Prostate gland (tissue), 2 donors: Measurements from ENCODE around the gene UBE2C.

Source experiments
- POLR2A ChIP-seq: fragments of 450-650 bp; IDR thresholded peaks from one replicate; pipeline ENCODE4 v1.6.1; 2016; ENCODE audit warnings: antibody characterized with exemption, mild to moderate bottlenecking
- POLR2AphosphoS5 ChIP-seq: sonication (generic); formaldehyde crosslinking; IDR thresholded peaks from one replicate; pipeline ENCODE4 v1.6.1; 2017; ENCODE audit warnings: antibody characterized with exemption
- TF ChIP-seq, protein P1 (sequence below), 4 experiments: fragments of 200-600 bp in 2 of 4; fragments of 450-650 bp in 2 of 4; sonication (generic) in 2 of 4; IDR thresholded peaks; 1 replicate in 3 of 4; 2 replicates in 1 of 4; pipeline ENCODE4 v1.5.1; 2016 to 2019; ENCODE audit warnings: antibody characterized with exemption in 4 of 4, mild to moderate bottlenecking in 2 of 4, moderate library complexity in 2 of 4

GRCh38 chr20:45828589-45828988, 16.1 kb downstream of the UBE2C start:
- TF ChIP-seq, protein P1, sequence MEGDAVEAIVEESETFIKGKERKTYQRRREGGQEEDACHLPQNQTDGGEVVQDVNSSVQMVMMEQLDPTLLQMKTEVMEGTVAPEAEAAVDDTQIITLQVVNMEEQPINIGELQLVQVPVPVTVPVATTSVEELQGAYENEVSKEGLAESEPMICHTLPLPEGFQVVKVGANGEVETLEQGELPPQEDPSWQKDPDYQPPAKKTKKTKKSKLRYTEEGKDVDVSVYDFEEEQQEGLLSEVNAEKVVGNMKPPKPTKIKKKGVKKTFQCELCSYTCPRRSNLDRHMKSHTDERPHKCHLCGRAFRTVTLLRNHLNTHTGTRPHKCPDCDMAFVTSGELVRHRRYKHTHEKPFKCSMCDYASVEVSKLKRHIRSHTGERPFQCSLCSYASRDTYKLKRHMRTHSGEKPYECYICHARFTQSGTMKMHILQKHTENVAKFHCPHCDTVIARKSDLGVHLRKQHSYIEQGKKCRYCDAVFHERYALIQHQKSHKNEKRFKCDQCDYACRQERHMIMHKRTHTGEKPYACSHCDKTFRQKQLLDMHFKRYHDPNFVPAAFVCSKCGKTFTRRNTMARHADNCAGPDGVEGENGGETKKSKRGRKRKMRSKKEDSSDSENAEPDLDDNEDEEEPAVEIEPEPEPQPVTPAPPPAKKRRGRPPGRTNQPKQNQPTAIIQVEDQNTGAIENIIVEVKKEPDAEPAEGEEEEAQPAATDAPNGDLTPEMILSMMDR (IDR thresholded peaks at IDR 0.05): no peak
- TF ChIP-seq POLR2A: no peak
- no peak for TF ChIP-seq POLR2AphosphoS5
